Liver (tissue), 9 donors: ENCODE data around the gene KIF12. TPM values are rescaled to one million over a fixed set of nuclear protein-coding genes. Genes with fewer than 3 reads are reported as not detected.

Source experiments
- DNase-seq: peaks from one replicate; pipeline ENCODE4 v3.0.0-alpha.2; 2017; ENCODE audit warnings: low spot score
- H3K27ac ChIP-seq, 2 donors: one replicate each; pipeline ENCODE4 v1.7.0; 2013; ENCODE audit warnings: inconsistent platforms in 2 of 2, low read length in 2 of 2, control low read depth in 1 of 2, low read depth in 1 of 2, mild to moderate bottlenecking in 1 of 2
- H3K27me3 ChIP-seq, 4 donors: one replicate each; pipeline versions ENCODE4 v1.6.1 to v1.7.0; 2013; ENCODE audit warnings: low read length in 3 of 4, inconsistent platforms in 1 of 4, mild to moderate bottlenecking in 1 of 4, moderate library complexity in 1 of 4; ENCODE audit not compliant: control insufficient read depth in 4 of 4, insufficient read depth in 4 of 4
- H3K36me3 ChIP-seq, 4 donors: one replicate each; pipeline versions ENCODE4 v1.6.1 to v1.7.0; 2013; ENCODE audit warnings: low read length in 3 of 4, mild to moderate bottlenecking in 3 of 4, low read depth in 1 of 4, moderate library complexity in 1 of 4; ENCODE audit not compliant: control insufficient read depth in 4 of 4, insufficient read depth in 3 of 4
- H3K4me1 ChIP-seq, 4 donors: one replicate each; pipeline versions ENCODE4 v1.6.1 to v1.7.0; 2013; ENCODE audit warnings: low read length in 3 of 4, mild to moderate bottlenecking in 3 of 4, moderate library complexity in 1 of 4; ENCODE audit not compliant: control insufficient read depth in 4 of 4, insufficient read depth in 4 of 4
- H3K4me3 ChIP-seq, 3 donors: one replicate each; pipeline versions ENCODE4 v1.6.1 to v1.7.0; 2013; ENCODE audit warnings: low read length in 3 of 3, control low read depth in 1 of 3, low read depth in 1 of 3, mild to moderate bottlenecking in 1 of 3
- H3K9ac ChIP-seq, 2 donors: one replicate each; pipeline ENCODE4 v1.7.0; 2013; ENCODE audit warnings: low read length in 2 of 2, mild to moderate bottlenecking in 2 of 2, moderate library complexity in 2 of 2, control low read depth in 1 of 2, low read depth in 1 of 2
- H3K9me3 ChIP-seq, 4 donors: one replicate each; pipeline versions ENCODE4 v1.6.1 to v1.7.0; 2013; ENCODE audit warnings: low read length in 3 of 4; ENCODE audit not compliant: control insufficient read depth in 4 of 4
- ATF3 ChIP-seq: IDR thresholded peaks from 2 replicates; pipeline ENCODE4 v1.6.1; 2016; ENCODE audit warnings: antibody characterized with exemption
- EGR1 ChIP-seq, 2 donors: IDR thresholded peaks; 2 replicates each; pipeline ENCODE4 v1.6.1; 2016 to 2018; ENCODE audit warnings: antibody characterized with exemption in 2 of 2, low read depth in 2 of 2
- FOXA1 ChIP-seq: IDR thresholded peaks from 2 replicates; pipeline ENCODE4 v1.6.1; 2016; ENCODE audit warnings: antibody characterized with exemption
- GABPA ChIP-seq, 2 donors: IDR thresholded peaks in 1 of 2; conservative IDR thresholded peaks in 1 of 2; 2 replicates each; pipeline ENCODE4 v1.6.1; 2016; ENCODE audit warnings: antibody characterized with exemption in 2 of 2, mild to moderate bottlenecking in 1 of 2, moderate library complexity in 1 of 2
- HNF4A ChIP-seq, 2 donors: conservative IDR thresholded peaks; 2 replicates each; pipeline ENCODE4 v1.6.1; 2016; ENCODE audit warnings: antibody characterized with exemption in 2 of 2, mild to moderate bottlenecking in 2 of 2
- HNF4G ChIP-seq: IDR thresholded peaks from 2 replicates; pipeline ENCODE4 v1.6.1; 2016; ENCODE audit warnings: antibody characterized with exemption
- MAX ChIP-seq: IDR thresholded peaks from 2 replicates; pipeline ENCODE4 v1.6.1; 2016; ENCODE audit warnings: antibody characterized with exemption
- NR2F2 ChIP-seq: IDR thresholded peaks from 2 replicates; pipeline ENCODE4 v1.6.1; 2016; ENCODE audit warnings: antibody characterized with exemption
- RAD21 ChIP-seq, 2 donors: IDR thresholded peaks; 2 replicates each; pipeline ENCODE4 v1.6.1; 2016; ENCODE audit warnings: antibody characterized with exemption in 2 of 2, mild to moderate bottlenecking in 2 of 2
- RXRA ChIP-seq, 2 donors: IDR thresholded peaks; 2 replicates each; pipeline ENCODE4 v1.6.1; 2017 to 2018; ENCODE audit warnings: antibody characterized with exemption in 2 of 2, mild to moderate bottlenecking in 1 of 2
- SP1 ChIP-seq: IDR thresholded peaks from 2 replicates; pipeline ENCODE4 v1.6.1; 2018; ENCODE audit warnings: antibody characterized with exemption, mild to moderate bottlenecking
- TAF1 ChIP-seq: conservative IDR thresholded peaks from 2 replicates; pipeline ENCODE4 v1.6.1; 2016; ENCODE audit warnings: antibody characterized with exemption, mild to moderate bottlenecking
- WGBS: extraction: QIAGEN DNeasy Blood & Tissue Kit; methylation state at CpG from one replicate; pipeline ENCODE4 v1.1.7; 2013; 5-methylcytosine and 5-hydroxymethylcytosine counted together
- polyA plus RNA-seq, 2 donors: library from polyadenylated mRNA; stranded (reverse) in 1 of 2; unstranded in 1 of 2; fragments of 200-250 nt in 1 of 2; fragments of >200 nt in 1 of 2; fragmentation: Nextera tagmentation in 1 of 2; extraction: Ambion mirVana in 1 of 2; gene quantifications; one replicate each; pipeline versions ENCODE4 v1.2.1 to v1.2.3, GENCODE V29; 2013 to 2015
- total RNA-seq, 2 donors: library from RNA; depleted of rRNA; stranded (reverse); fragments of >200 nt; gene quantifications; one replicate each; pipeline ENCODE4 v1.2.3, GENCODE V29; 2014
- TF ChIP-seq, protein P1 (sequence below): IDR thresholded peaks from 2 replicates; pipeline ENCODE4 v1.6.1; 2016; ENCODE audit warnings: antibody characterized with exemption
- donor health status: healthy.
- donor health status: healthy.
- donor health status: healthy.
- donor health status: healthy.
- donor health status: healthy.

The KIF12 gene
- total and polyA plus RNA-seq, 4 donors, result 2.9 to 11.8 (median 7.7) TPM

DNA sequence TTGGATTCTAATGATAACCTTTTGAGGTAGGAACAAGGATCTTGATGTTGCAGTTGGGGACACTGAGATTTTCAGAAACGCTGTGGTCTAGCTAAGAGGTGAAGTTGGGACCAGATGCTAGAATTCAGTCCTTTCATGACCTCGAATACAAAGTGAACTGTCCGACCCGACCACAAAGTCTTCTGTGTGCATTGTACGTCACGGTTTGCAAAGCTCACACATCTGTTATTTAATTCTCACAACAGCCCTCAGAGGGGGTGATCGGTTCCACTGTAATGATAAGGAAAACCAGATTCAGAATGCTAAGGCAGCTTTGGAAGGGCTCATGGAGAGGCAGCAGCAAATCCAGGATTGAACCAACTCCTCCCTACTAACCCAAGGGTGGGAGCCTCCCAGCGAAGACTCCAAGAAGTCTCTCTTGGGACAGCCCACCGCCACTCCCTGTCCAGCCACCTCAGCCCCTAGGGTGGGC is 16.6 kb upstream of the KIF12 start (continued):
- TF ChIP-seq ATF3, result no peak

DNA sequence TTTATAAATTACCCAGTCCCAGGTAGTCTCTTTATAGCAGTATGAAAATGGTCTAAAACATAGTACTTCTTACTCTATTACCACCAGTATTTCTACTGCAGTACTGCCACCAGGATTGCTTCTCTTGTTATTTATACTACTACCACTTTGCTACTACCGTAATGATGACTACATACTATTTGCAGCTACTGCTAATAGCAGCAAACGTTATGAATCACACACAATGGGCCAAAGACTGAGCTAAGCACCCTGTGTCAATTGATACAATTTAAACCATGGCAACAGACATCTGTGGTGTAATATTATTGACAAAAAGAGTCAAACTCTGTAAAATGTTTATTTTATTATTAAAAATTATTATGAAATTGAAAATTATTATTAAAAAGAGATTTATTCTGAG is 15.3 kb upstream of the KIF12 start:
- Histone ChIP-seq H3K36me3 (no peaks in the 10 kb centered on the region), H3K4me1 (peaks cover 0 to 23% (median 22%) of the 10 kb centered on the region in 4 donors), H3K9me3 (no peaks in the 10 kb centered on the region), H3K9ac (no peak overlapping the region), H3K4me3 (no peak overlapping the region), H3K27me3 (no peaks in the 10 kb centered on the region), H3K27ac (no peak overlapping the region)
- WGBS, result 65% methylated on average over 2 of the region's 2 CpGs
- no peak for TF ChIP-seq RAD21 (IDR thresholded peaks at IDR 0.05)
- TF ChIP-seq NR2F2, result no peak
- TF ChIP-seq, protein P1, sequence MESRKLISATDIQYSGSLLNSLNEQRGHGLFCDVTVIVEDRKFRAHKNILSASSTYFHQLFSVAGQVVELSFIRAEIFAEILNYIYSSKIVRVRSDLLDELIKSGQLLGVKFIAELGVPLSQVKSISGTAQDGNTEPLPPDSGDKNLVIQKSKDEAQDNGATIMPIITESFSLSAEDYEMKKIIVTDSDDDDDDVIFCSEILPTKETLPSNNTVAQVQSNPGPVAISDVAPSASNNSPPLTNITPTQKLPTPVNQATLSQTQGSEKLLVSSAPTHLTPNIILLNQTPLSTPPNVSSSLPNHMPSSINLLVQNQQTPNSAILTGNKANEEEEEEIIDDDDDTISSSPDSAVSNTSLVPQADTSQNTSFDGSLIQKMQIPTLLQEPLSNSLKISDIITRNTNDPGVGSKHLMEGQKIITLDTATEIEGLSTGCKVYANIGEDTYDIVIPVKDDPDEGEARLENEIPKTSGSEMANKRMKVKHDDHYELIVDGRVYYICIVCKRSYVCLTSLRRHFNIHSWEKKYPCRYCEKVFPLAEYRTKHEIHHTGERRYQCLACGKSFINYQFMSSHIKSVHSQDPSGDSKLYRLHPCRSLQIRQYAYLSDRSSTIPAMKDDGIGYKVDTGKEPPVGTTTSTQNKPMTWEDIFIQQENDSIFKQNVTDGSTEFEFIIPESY, result no peak
- no peak for TF ChIP-seq HNF4G
- TF ChIP-seq HNF4A (conservative IDR thresholded peaks at IDR 0.05), result no peak
- no peak for TF ChIP-seq TAF1
- TF ChIP-seq FOXA1, result no peak
- no peak for TF ChIP-seq GABPA (IDR thresholded peaks at IDR 0.05 in 1 of 2, conservative IDR thresholded peaks at IDR 0.05 in 1 of 2)
- TF ChIP-seq SP1, result no peak
- TF ChIP-seq EGR1 (IDR thresholded peaks at IDR 0.05; ENCODE audit: low read depth in 2 of 2), result no peak
- no peak for DNase-seq

DNA sequence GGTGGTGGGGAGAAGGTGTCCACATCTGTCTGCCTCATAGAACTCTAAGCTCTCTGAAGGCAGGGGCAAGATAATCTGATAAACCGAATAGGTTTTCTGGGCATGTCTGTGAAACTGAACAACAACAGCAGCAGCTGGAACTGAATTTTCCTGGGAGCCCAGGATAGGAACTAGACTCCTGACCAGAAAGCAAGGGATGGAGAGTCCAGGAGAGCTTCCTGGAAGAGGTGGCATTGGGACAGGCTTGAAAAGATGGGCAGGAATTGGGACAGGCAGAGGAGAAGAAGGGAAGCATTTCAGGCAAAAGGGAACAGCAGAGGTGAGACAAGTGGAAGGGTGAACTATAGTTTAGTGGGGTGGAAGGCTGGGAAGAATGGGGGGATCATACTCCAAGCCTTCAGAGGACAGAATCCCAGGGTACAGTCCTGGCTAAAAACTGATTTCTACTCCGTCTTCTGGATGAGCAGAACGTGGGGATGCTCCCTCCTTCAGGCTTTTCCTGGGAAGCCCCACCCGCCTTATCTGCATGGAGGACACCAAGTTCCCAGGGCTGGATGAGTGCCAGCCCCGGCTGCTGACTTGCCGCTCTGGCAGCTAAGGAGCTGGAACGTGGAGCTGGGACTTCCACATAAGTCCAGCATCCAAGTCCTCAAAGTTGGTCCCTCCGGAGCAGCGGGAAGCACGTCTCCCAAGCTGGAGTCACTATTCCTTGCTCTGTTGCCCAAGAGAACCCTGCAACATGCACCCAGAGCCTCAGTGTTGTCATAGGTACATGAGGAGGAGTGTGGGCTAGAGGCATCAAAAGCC is 13.9 kb upstream of the KIF12 start:
- Histone ChIP-seq H3K9me3 (no peaks in the 10 kb centered on the region), H3K36me3 (no peaks in the 10 kb centered on the region), H3K4me3 (no peak overlapping the region), H3K9ac (no peak overlapping the region), H3K4me1 (peaks cover 0 to 10% (median 8%) of the 10 kb centered on the region in 4 donors), H3K27me3 (no peaks in the 10 kb centered on the region), H3K27ac (no peak overlapping the region)
- TF ChIP-seq SP1, result peak; percentile 18
- TF ChIP-seq MAX, result no peak
- no peak for TF ChIP-seq HNF4A (conservative IDR thresholded peaks at IDR 0.05)
- no peak for TF ChIP-seq GABPA (IDR thresholded peaks at IDR 0.05 in 1 of 2, conservative IDR thresholded peaks at IDR 0.05 in 1 of 2)
- 61% methylated on average over 10 of the region's 10 CpGs for WGBS
- DNase-seq, result no peak

DNA sequence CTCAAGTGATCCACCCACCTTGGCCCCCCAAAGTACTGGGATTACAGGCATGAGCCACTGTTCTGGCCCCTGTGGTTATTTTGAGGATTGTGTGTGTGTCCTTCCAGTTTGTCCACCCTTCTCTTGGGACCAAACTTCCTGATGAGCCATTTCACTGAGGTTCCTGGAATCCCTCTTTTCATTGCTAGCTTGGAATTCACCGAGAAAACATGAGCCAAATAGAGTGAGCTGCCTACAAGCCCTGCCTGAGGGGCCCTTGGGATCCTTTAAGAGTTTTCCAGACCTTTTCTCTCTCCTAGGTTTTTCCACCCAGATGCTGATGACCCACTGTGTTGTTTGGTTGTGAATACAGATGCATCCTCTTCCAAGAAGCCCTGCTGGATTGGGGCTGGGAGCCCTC is 13.2 kb upstream of the KIF12 start:
- Histone ChIP-seq H3K27ac (no peak overlapping the region), H3K4me1 (peaks cover 0 to 6% (median 2%) of the 10 kb centered on the region in 4 donors), H3K9ac (no peak overlapping the region), H3K4me3 (no peak overlapping the region), H3K9me3 (no peaks in the 10 kb centered on the region), H3K36me3 (no peaks in the 10 kb centered on the region), H3K27me3 (no peaks in the 10 kb centered on the region)
- TF ChIP-seq, protein P1, result no peak
- TF ChIP-seq RXRA (IDR thresholded peaks at IDR 0.05), result no peak
- no peak for TF ChIP-seq NR2F2
- DNase-seq, result no peak
- WGBS, result 86% methylated on average over 1 of the region's 1 CpG
